NCI-H2029 treated with DMSO at 0.1 percent for 48 hours (cell line): ENCODE results near the gene SLC25A45.

ENCODE experiments used
- DNase-seq: peaks from one replicate; lab custom pipeline; 2025; lab: John Stamatoyannopoulos, UW

Gene SLC25A45

GRCh38 chr11:65382033-65382803 lies at the start of gene SLC25A45:
Gene SLC25A45, minus strand, starts transcription at chr11:65382646. Its CDS starts 695 bp downstream, at chr11:65381951.
- peak; percentile 95 for DNase-seq

- no peak for DNase-seq
Observed at GRCh38 chr11:65431451-65432099, 49.1 kb upstream of the SLC25A45 start.

DNA sequence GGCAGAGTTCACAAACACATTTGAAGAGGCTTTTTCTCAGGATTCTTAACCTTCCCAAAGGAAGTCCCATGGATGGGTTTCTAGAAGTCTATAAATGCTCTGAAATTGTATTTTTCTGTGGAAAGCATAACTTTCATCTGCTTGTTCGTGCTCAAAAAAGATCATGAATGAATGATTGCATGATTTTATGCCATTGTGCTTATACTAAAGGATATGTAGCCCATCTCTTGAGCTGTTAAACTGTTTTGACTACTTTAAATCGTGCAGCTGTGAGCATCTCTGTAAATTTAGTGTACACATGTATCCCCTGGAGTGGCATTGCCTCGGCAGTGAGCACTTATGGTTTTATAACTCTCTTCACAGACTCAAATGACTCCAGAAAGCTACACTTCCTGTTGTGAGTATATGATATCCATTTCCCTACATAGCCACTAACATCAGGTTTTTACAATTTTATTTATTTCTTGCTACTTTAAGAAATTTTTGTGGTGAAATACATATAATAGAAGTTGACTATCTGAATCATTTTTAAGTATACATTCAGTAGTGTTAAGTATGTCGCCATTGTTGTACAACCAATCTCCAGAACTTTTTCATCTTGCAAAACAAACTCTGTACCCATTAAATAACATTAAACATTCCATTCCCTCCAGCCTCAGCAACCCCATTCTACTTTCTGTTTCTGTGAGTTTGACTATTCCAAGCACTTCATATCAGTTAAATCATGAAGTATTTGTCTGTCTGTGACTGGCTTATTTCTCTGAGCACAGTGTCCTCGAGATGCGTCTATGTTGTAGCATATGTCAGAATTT lies 48.2 kb upstream of the SLC25A45 start:
- DNase-seq = no peak

GRCh38 chr11:65429724-65430405 lies 47.4 kb upstream of the SLC25A45 start:
- DNase-seq = peak; percentile 76

DNA sequence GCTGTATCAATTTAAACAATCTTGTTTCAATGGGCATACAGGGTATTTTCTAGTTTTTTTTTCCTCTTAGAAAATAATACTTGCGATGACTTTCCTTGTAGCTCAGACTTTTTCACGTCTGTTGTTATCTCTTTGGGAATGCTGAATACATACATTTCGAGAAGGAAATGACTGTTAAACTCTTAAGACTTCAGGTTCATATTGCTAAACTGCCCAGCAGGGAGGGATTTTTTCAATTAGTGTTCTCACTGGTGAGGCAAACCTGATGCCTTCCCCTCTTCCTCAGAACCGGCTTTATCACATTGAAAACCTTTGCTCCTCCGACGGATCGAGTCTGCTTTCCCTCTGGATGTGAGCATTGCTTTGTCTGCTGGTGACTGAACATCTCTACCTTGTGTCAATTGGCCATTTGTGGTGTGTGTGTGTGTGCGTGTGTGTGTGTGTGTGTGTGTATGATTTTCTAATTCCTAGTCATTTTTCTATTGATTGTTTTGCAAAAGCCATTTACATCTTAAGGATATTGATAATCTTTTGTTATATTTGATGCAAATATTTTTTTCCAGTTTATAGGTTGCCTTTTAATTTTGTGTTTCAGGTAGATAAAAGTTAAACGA lies 46.7 kb upstream of the SLC25A45 start:
- no peak for DNase-seq

GRCh38 chr11:65428578-65429067 lies 46.2 kb upstream of the SLC25A45 start:
- no peak for DNase-seq

DNA sequence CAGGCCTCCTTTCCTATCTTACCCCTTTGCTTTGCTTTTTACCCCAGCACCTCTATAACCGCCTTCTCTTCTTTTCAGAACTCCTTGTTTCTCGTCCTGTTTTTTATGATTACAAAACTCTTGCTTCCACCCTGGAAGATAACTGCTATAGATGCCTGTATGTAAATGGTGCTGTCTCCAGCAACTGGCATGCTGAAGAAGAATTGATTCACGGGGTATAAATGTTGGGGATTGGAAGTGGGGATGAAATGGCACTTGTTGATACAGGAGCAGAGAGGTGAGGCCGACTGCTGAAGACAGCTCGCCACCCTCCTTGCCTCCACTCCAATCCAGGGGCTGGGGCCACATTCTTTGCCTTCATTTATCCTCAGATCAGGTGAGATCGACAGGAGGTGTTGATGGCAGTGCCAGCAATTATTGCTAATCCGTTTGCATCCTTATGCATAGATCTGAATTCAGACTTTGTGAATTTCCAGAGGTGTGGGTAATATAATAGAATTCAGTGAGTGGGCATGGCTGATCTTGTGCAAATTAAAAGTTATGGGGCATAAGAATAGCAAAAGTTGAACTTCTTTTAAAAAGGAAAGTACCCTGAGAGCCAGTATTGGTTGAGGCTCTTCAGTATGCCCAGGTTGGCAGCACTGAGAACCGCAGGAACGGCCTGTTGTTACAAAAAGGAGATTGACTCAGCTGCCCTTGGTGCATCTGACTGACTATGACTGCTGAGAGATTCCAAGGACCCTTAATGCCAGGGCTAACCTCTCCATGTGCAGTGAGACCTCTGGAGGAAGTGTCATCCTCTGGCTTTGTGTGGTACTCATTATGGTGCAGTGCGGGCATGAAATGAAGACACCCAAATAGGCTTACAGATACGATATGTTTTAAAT lies 45.5 kb upstream of the SLC25A45 start:
- peak; percentile 55 for DNase-seq

DNA sequence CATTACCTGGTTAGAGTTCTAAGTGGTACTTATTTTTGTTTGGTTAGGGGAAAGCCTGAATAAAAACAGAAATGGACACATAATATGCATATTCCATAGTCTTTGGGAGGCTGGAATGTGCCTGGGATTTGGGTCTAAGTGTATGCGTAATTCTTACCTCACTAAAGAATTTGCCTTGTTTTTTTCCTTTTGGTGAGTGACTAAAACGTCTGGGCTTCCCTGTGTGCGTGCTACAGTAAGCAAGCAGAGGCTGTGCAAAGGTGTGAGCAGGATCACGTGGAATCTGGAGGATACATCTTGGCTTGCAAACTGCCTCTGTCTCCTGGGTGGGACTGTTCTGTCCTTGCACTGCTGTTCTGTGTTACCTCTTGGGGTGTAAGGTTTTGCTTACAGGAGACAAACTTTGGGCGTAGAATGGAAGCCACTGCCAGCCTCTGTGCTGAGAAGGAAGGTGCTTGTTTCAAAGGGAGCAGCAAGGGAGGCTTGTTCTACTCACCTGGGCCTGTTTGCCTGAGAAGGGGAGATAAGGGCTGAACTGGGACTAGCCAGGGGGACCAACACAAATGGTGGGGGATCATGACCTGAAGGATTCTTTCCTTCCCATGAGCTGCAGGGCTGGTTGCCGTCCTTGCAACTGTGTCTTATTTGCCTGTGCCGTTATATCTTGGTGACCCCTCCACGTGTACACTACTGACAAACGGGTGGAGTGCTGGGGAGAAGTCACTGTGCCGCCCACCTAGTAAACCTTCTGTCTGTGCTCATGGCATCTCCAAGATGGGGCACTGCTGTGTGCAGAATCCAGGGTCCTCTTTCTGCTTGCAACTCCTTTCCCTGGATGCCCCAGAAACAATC lies 44.6 kb upstream of the SLC25A45 start:
- DNase-seq = no peak

DNA sequence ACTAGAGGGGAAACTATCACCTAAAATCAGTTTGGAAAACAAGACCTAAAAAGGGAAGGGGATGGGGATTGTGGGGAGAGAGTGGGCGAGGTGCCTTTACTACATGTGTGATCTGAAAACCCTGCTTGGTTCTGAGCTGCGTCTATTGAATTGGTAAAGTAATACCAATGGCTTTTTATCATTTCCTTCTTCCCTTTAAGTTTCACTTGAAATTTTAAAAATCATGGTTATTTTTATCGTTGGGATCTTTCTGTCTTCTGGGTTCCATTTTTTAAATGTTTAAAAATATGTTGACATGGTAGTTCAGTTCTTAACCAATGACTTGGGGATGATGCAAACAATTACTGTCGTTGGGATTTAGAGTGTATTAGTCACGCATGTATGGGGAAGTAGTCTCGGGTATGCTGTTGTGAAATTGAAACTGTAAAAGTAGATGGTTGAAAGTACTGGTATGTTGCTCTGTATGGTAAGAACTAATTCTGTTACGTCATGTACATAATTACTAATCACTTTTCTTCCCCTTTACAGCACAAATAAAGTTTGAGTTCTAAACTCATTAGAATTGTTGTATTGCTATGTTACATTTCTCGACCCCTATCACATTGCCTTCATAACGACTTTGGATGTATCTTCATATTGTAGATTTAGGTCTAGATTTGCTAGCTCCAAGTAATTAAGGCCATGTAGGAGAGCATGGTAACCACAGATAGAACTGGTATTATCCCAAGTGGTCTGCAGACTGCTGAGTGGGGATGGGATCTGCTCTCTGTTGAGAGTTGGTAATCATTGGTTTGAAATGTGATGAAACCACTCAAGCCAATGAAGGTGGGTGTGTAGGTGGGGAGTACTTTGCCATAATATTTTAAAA lies 43.8 kb upstream of the SLC25A45 start:
- no peak for DNase-seq

GRCh38 chr11:65425105-65425970 lies 42.9 kb upstream of the SLC25A45 start:
- no peak for DNase-seq

- DNase-seq = no peak
Observed at GRCh38 chr11:65424205-65425104, 42.0 kb upstream of the SLC25A45 start.

- no peak for DNase-seq
Observed at GRCh38 chr11:65423516-65424204, 41.2 kb upstream of the SLC25A45 start.

DNA sequence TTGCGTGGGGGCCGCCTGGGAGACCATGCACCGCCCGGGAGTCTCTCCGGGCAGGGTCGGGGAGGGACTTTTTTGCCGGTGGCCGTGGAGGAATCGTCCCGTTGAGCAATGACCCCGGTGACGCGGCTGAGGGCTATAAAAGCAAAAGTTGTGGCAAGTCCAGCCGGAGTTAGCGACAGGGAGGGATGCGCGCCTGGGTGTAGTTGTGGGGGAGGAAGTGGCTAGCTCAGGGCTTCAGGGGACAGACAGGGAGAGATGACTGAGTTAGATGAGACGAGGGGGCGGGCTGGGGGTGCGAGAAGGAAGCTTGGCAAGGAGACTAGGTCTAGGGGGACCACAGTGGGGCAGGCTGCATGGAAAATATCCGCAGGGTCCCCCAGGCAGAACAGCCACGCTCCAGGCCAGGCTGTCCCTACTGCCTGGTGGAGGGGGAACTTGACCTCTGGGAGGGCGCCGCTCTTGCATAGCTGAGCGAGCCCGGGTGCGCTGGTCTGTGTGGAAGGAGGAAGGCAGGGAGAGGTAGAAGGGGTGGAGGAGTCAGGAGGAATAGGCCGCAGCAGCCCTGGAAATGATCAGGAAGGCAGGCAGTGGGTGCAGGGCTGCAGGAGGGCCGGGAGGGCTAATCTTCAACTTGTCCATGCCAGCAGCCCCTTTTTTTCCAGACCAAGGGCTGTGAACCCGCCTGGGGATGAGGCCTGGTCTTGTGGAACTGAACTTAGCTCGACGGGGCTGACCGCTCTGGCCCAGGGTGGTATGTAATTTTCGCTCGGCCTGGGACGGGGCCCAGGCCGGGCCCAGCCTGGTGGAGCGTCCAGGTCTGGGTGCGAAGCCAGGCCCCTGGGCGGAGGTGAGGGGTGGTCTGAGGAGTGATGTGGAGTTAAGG lies 40.4 kb upstream of the SLC25A45 start, which contains the start of gene NEAT1:
Gene NEAT1, plus strand, starts transcription at position 166 of the 883 bp plus-strand sequence.
- peak; percentile 89 for DNase-seq

- peak; percentile 61 for DNase-seq
Observed at GRCh38 chr11:65421794-65422632, 39.6 kb upstream of the SLC25A45 start.
